Measurements from ENCODE around the gene JMJD1C. TPM values are rescaled to one million over a fixed set of nuclear protein-coding genes. Genes with fewer than 3 reads are reported as not detected.

JMJD1C gene
- total RNA-seq, 1 donor from 2014 or later, result 62.6 TPM

- Mint-ChIP-seq H3K27ac (no peak overlapping the region), H3K36me3 (peaks cover 17% of the 10 kb centered on the region), H3K4me1 (ENCODE audit: unreplicated experiment) (peaks cover 15% of the 10 kb centered on the region), H3K4me3 (no peak overlapping the region), H3K9me3 (no peaks in the 10 kb centered on the region), H3K27me3 (no peaks in the 10 kb centered on the region)
- TF ChIP-seq CTCF (conservative IDR thresholded peaks at IDR 0.05), result no peak
- DNase-seq (ENCODE audit: extremely low spot score, unreplicated experiment), result no peak
Observed at GRCh38 chr10:63142136-63142535, 323.6 kb downstream of the JMJD1C start.

- Mint-ChIP-seq H3K36me3 (peaks cover 19% of the 10 kb centered on the region), H3K9me3 (no peaks in the 10 kb centered on the region), H3K4me3 (no peak overlapping the region), H3K27me3 (no peaks in the 10 kb centered on the region), H3K27ac (no peak overlapping the region), H3K4me1 (ENCODE audit: unreplicated experiment) (peaks cover 18% of the 10 kb centered on the region)
- TF ChIP-seq CTCF (conservative IDR thresholded peaks at IDR 0.05), result no peak
- DNase-seq (ENCODE audit: extremely low spot score, unreplicated experiment), result no peak
Observed at GRCh38 chr10:63140077-63140476, 325.7 kb downstream of the JMJD1C start.

- H3K4me3 Mint-ChIP-seq, result peak overlapping the region; percentile 62
- peak overlapping the region; percentile 64 for H3K27ac Mint-ChIP-seq
- no peak for TF ChIP-seq CTCF (conservative IDR thresholded peaks at IDR 0.05)
- peaks cover 24% of the 10 kb centered on the region for H3K4me1 Mint-ChIP-seq (ENCODE audit: unreplicated experiment)
- no peaks in the 10 kb centered on the region for H3K27me3 Mint-ChIP-seq
- peaks cover 22% of the 10 kb centered on the region for H3K36me3 Mint-ChIP-seq
- DNase-seq (ENCODE audit: extremely low spot score, unreplicated experiment), result no peak
- peaks cover 6% of the 10 kb centered on the region for H3K9me3 Mint-ChIP-seq
Observed at GRCh38 chr10:63137306-63137705, 328.5 kb downstream of the JMJD1C start.

- peak overlapping the region; percentile 96 for H3K27ac Mint-ChIP-seq
- no peak for DNase-seq (ENCODE audit: extremely low spot score, unreplicated experiment)
- peaks cover 24% of the 10 kb centered on the region for H3K4me1 Mint-ChIP-seq (ENCODE audit: unreplicated experiment)
- peak overlapping the region; percentile 90 for H3K4me3 Mint-ChIP-seq
- no peaks in the 10 kb centered on the region for H3K27me3 Mint-ChIP-seq
- TF ChIP-seq CTCF (conservative IDR thresholded peaks at IDR 0.05), result no peak
- peaks cover 20% of the 10 kb centered on the region for H3K36me3 Mint-ChIP-seq
- H3K9me3 Mint-ChIP-seq, result peaks cover 10% of the 10 kb centered on the region
Observed at GRCh38 chr10:63133821-63134557, 331.8 kb downstream of the JMJD1C start.

GRCh38 chr10:63133056-63133820 lies 332.5 kb downstream of the JMJD1C start, which contains the start of gene NRBF2:
Gene NRBF2, plus strand, starts transcription at chr10:63133328. Its CDS starts 143 bp downstream, at chr10:63133471.
- Mint-ChIP-seq H3K9me3 (peaks cover 10% of the 10 kb centered on the region), H3K27me3 (no peaks in the 10 kb centered on the region)
- TF ChIP-seq CTCF (conservative IDR thresholded peaks at IDR 0.05), result peak; percentile 39

More at GRCh38 chr10:63133056-63133820, 332.5 kb downstream of the JMJD1C start, which contains the start of gene NRBF2:
- DNase-seq (ENCODE audit: extremely low spot score, unreplicated experiment), result peak; percentile 98
- H3K36me3 Mint-ChIP-seq, result peaks cover 20% of the 10 kb centered on the region
- H3K27ac Mint-ChIP-seq, result peak within 1 kb of the TSS; percentile 96
- peaks cover 24% of the 10 kb centered on the region for H3K4me1 Mint-ChIP-seq (ENCODE audit: unreplicated experiment)
- peak within 1 kb of the TSS; percentile 90 for H3K4me3 Mint-ChIP-seq
